ENCODE measurements around the gene FKBP15. TPM values are rescaled to one million over a fixed set of nuclear protein-coding genes. Genes with fewer than 3 reads are reported as not detected.

FKBP15 gene
- total RNA-seq, 1 donor from 2014 or later, result 49.1 TPM

DNA sequence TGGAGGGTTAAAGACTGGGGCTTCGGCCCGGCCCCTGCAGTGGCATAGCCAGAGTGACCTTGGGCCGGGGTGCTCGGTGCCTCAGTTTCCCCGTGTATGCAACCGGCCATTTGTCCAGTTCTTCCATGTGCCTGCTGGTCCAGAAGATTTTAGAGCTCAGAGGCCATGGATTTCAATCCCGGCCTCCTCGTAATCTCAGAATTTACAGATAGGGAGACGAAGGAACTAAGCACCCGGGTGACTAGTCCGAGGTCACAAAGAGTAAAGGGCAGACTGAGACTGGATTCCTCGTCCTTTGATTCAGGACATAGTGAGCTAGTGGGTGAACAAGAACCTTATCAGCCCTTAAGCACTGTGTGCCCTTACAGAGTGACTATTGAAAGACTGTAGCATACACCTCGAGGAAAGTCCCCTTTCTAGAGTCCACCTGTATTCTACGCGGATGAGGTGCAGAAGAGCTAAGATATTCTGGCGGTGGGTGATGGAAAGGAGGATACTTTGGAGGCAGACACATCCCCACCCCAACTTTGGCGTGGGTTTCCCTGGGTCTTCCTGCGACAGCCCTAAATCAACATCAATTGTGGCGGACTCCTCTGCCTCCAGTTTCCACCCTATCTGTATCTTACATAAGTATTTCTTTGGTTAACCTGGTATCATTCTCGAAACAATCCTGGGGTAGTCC, 864 bp upstream of the FKBP15 start:
- peaks cover 13% of the 10 kb centered on the region for H3K36me3 Mint-ChIP-seq (ENCODE audit: low read depth)
- ChIA-PET CTCF (interaction anchor here (0.6 to 3.2 kb wide), 3 partner anchors 53 to 357 kb away, joined by 3 to 11 read pairs (median 3); partner anchors contain the start of genes CDC26 and PRPF4), POLR2A (interaction anchor here (0.6 to 3.5 kb wide), 9 partner anchors 11 to 1739 kb away, joined by 3 to 30 read pairs (median 5); partner anchors contain the start of genes C9orf43, CDC26, HDHD3 and POLE3)
- DNase-seq (no peak), ATAC-seq (ENCODE audit: low read depth) (no peak)
- TF ChIP-seq, protein P1, sequence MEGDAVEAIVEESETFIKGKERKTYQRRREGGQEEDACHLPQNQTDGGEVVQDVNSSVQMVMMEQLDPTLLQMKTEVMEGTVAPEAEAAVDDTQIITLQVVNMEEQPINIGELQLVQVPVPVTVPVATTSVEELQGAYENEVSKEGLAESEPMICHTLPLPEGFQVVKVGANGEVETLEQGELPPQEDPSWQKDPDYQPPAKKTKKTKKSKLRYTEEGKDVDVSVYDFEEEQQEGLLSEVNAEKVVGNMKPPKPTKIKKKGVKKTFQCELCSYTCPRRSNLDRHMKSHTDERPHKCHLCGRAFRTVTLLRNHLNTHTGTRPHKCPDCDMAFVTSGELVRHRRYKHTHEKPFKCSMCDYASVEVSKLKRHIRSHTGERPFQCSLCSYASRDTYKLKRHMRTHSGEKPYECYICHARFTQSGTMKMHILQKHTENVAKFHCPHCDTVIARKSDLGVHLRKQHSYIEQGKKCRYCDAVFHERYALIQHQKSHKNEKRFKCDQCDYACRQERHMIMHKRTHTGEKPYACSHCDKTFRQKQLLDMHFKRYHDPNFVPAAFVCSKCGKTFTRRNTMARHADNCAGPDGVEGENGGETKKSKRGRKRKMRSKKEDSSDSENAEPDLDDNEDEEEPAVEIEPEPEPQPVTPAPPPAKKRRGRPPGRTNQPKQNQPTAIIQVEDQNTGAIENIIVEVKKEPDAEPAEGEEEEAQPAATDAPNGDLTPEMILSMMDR (IDR thresholded peaks at IDR 0.05), result no peak
- no peaks in the 10 kb centered on the region for H3K27me3 Mint-ChIP-seq
- intact Hi-C loops (cut with micrococcal nuclease), result loop anchor here (1.0 to 2.0 kb wide), 11 partner anchors 13 to 1591 kb away; partner anchors contain the start of genes ALAD, C9orf43, CDC26 and DNAJC25
- H3K27ac Mint-ChIP-seq, result peak overlapping the region; percentile 94
- peak overlapping the region; percentile 96 for H3K4me3 Mint-ChIP-seq
- H3K4me1 Mint-ChIP-seq, result peaks cover 44% of the 10 kb centered on the region
- no peaks in the 10 kb centered on the region for H3K9me3 Mint-ChIP-seq

DNA sequence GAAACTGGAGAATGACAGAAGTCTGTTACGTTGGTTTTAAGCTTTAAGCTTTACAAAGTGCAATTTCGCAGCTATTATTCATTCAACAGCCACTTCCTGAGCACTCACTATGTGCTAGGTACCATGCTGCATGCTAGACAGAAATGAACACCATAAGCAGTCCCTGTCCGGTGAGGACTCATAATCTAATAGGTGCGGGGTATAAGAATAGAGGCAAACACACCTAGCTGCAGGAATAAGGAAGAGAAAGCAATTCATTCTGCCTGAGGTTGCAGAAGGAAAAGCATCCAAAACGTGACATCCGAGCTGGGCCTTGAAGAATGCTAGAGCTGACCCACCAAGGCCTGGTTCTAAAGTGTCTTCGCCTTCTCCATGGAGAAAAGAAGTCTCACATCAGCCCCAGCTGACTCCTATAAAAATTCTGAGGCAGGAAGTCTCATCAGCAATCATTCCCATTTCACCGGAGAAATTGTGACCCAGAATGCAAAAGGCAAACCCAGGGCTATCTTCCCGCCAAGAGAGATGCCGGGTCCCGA, 542 bp downstream of the FKBP15 start:
- Mint-ChIP-seq H3K4me1 (peaks cover 49% of the 10 kb centered on the region), H3K27ac (peak overlapping the region; percentile 94), H3K36me3 (ENCODE audit: low read depth) (peaks cover 18% of the 10 kb centered on the region), H3K4me3 (peak overlapping the region; percentile 96), H3K9me3 (no peaks in the 10 kb centered on the region), H3K27me3 (no peaks in the 10 kb centered on the region)
- intact Hi-C loops (cut with micrococcal nuclease), result loop anchor here (1.0 to 2.0 kb wide), 11 partner anchors 14 to 1589 kb away; partner anchors contain the start of genes ALAD, C9orf43, CDC26 and DNAJC25
- TF ChIP-seq, protein P1 (IDR thresholded peaks at IDR 0.05), result no peak
- ATAC-seq (ENCODE audit: low read depth) (no peak), DNase-seq (no peak)
- ChIA-PET POLR2A (interaction anchor here (0.6 to 3.5 kb wide), 13 partner anchors 12 to 1738 kb away, joined by 3 to 30 read pairs (median 4); partner anchors contain the start of genes ATP6V1G1, C9orf43, CDC26 and HDHD3), CTCF (interaction anchor here (1.5 to 3.2 kb wide), 2 partner anchors 55 to 358 kb away, joined by 3 to 11 read pairs; partner anchors contain the start of genes CDC26 and PRPF4)

DNA sequence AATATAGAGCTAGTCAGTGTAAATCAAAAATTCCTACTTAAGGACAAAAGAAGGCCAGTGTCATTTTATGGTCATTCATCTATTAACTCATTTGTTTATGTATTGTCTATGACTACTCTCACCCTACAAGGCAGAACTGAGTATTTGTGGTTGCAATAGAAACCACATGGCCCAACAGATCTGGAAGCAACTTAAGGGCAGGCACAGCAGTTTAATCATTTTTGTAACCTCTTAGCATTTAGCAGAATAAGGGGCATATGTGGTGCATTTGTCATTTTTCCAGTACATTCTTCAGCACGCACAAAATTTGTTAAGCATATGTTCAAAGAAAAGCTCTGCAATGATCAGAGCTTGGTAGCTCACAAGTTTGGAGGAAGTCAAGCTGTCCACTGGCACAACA, 1.1 kb downstream of the FKBP15 start:
- ChIA-PET POLR2A (interaction anchor here (0.6 to 3.5 kb wide), 7 partner anchors 13 to 1165 kb away, joined by 3 to 30 read pairs (median 7); partner anchors contain the start of genes C9orf43, CDC26, POLE3 and PRPF4), CTCF (interaction anchor here (3.2 kb wide), 1 partner anchor 55 kb away, joined by 11 read pairs; the partner anchor contains the start of genes CDC26 and PRPF4)
- Mint-ChIP-seq H3K27ac (peak overlapping the region; percentile 94), H3K4me3 (peak overlapping the region; percentile 96), H3K36me3 (ENCODE audit: low read depth) (peaks cover 18% of the 10 kb centered on the region), H3K27me3 (no peaks in the 10 kb centered on the region), H3K4me1 (peaks cover 52% of the 10 kb centered on the region), H3K9me3 (no peaks in the 10 kb centered on the region)
- TF ChIP-seq, protein P1 (IDR thresholded peaks at IDR 0.05), result no peak
- DNase-seq, result no peak
- intact Hi-C loops (cut with micrococcal nuclease), result loop anchor here (2.0 kb wide), 3 partner anchors 15 to 733 kb away; partner anchors contain the start of gene KIAA1958
- ATAC-seq (ENCODE audit: low read depth), result peak; percentile 26

DNA sequence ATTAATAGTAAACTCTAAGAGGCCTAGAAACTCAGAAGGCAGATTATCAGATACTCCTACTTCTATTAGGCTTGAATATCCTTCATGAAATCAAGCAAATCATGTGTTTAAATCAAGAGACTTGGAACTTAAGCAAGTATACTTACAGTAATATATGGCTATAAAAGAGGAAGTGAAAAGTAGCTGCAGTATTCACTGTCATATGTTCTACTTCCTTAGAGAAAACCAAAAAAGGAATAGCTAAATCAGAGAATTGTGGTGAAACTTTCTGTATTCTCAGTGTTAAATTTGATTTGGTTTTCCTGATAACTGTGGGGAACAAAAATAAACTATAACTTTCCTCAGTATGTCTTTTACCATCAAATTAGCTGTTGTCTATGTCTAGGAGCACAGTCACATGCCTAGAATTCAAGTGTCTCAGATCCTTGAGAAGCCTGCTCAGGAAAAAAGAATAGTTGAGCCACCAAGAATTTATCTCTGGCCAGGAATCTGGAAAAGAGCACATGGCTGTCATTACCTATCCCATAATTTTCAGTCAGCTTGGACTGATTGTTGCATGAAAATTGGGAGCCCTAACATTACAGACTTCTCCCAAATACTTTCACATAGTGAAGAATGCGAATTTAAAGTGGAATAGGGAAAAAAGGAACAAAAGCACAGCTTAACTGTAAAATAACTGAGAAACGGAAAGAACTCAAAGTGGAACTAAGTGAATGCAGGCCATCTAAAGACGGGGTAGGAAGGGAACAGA, 1.7 kb downstream of the FKBP15 start:
- ChIA-PET POLR2A (interaction anchor here (0.8 to 3.5 kb wide), 7 partner anchors 13 to 304 kb away, joined by 3 to 30 read pairs (median 4); partner anchors contain the start of genes C9orf43, CDC26, POLE3 and PRPF4), CTCF (interaction anchor here (0.9 to 3.2 kb wide), 2 partner anchors 13 to 56 kb away, joined by 3 to 11 read pairs; partner anchors contain the start of genes CDC26 and PRPF4)
- intact Hi-C loops (cut with micrococcal nuclease), result no loop called here
- Mint-ChIP-seq H3K9me3 (no peaks in the 10 kb centered on the region), H3K27ac (peak overlapping the region; percentile 94), H3K27me3 (no peaks in the 10 kb centered on the region), H3K4me1 (peaks cover 56% of the 10 kb centered on the region), H3K4me3 (peak overlapping the region; percentile 96), H3K36me3 (ENCODE audit: low read depth) (peaks cover 19% of the 10 kb centered on the region)
- ATAC-seq (ENCODE audit: low read depth), result peak; percentile 19
- DNase-seq, result no peak
- TF ChIP-seq, protein P1 (IDR thresholded peaks at IDR 0.05), result no peak
